KOPT-K1 (cell line): ENCODE measurements around the gene MOK.

Source experiments
- H3K27ac ChIP-seq: fragments of 200-600 bp; sonication (generic); 2 replicates; pipeline ENCODE4 v1.5.1; 2016; ENCODE audit warnings: antibody characterized with exemption, mild to moderate bottlenecking, low read depth, low read length; ENCODE audit not compliant: poor library complexity, severe bottlenecking
- H3K36me3 ChIP-seq: fragments of 200-600 bp; sonication (generic); 2 replicates; pipeline ENCODE4 v1.5.1; 2017; ENCODE audit warnings: antibody characterized with exemption, mild to moderate bottlenecking, low read length, moderate library complexity; ENCODE audit not compliant: insufficient read depth
- H3K9me3 ChIP-seq: fragments of 200-600 bp; sonication (generic); 2 replicates; pipeline ENCODE4 v1.5.1; 2017; ENCODE audit warnings: antibody characterized with exemption, low read length, mild to moderate bottlenecking; ENCODE audit not compliant: insufficient read depth, poor library complexity, severe bottlenecking

The MOK gene

DNA sequence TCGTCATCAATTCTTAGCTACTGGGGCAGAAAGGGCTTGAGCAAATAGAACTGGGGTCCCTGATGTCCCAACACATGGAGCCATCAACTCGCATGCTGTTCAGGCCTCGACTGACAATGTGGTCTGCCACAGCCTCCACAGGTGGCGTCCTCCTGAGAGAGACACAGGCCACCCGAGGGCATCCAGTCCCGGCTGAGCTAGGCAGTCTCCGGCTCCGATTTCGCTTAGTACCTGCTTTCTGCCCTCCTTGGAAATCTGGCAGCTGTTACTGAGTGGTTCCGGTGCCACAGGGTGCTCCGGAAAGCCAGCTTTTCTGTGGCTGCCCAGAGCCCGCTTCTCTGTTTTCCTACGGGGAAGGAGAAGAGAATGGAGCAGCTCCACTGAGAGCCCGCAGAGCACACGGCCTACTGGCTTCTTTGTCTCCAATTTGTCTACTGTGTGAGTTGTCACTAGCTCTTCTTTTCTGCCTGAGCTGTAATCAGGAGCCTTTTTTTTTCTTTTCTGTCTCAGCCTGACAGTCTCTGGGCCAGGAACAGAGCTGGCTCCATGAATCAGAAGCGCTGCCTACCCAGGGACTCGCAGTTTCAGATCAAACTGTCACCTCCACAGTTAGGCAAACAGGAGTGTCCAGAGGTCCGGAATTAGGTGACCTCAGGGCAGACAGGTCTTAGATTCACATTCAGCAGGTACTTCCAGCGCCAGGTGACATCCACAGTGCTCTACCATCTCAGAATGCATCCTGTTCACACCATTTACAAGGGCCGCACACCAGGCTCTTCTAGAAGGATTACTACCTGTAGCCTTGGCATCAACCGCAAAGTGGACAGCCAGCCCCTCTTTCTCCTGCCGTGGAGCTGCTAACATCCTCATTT lies 73.3 kb downstream of the MOK start:
- no peaks in the 10 kb centered on the region for H3K36me3 ChIP-seq
- H3K27ac ChIP-seq, result no peak overlapping the region
- H3K9me3 ChIP-seq, result no peaks in the 10 kb centered on the region

DNA sequence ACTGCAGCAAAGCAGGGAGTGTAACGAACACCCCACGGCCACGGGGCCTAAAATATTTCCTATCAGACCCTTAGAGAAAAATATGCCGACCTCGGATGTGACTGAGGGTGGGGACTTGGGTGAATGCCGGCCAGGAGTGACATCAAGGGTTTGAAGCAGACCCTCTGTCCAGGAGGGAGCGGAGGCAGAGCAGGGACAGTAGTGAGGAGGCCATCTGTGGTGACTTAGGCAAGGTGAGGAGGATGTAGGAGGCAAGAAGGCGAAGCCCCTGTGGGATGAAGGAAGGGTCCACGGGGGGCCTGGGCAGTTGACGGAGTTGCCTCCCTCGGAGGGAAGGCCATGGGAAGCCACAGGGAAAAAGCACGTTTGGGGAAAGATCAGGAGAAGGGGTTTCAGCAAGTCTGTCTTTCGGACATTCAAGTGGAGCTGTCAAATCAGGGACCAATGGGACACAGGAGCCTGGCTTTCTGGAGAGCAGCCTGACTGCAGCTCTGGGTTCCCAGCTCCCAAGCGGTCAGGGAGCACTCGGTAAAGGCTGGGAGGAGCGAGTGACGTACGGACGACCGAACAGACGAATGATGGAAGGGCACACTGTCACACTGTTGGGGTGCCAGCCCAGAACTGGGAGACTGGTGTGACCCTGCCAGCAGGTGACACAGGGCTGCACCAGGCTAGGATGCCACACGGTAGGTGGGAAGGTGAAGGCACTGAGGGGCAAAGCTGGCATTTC lies 74.3 kb downstream of the MOK start:
- H3K9me3 ChIP-seq, result no peaks in the 10 kb centered on the region
- no peak overlapping the region for H3K27ac ChIP-seq
- H3K36me3 ChIP-seq, result no peaks in the 10 kb centered on the region

DNA sequence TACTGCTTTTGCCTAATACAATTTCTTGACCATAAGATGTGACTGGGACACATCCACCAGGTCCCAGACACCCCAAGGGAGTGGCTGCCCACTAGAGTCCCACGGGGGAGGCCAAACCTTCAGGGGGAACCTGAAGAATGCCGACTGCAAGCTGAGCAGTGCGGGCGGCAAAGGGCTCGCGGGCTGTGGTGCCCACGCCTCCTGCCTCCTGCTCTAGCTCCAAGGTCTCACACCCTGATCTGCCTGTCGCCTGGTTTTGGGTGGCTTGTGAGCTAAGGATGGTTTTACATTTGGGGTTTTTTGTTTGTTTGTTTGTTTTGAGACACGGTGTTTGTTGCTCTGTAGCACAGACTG lies 75.2 kb downstream of the MOK start:
- H3K9me3 ChIP-seq, result no peaks in the 10 kb centered on the region
- no peaks in the 10 kb centered on the region for H3K36me3 ChIP-seq
- H3K27ac ChIP-seq, result no peak overlapping the region

DNA sequence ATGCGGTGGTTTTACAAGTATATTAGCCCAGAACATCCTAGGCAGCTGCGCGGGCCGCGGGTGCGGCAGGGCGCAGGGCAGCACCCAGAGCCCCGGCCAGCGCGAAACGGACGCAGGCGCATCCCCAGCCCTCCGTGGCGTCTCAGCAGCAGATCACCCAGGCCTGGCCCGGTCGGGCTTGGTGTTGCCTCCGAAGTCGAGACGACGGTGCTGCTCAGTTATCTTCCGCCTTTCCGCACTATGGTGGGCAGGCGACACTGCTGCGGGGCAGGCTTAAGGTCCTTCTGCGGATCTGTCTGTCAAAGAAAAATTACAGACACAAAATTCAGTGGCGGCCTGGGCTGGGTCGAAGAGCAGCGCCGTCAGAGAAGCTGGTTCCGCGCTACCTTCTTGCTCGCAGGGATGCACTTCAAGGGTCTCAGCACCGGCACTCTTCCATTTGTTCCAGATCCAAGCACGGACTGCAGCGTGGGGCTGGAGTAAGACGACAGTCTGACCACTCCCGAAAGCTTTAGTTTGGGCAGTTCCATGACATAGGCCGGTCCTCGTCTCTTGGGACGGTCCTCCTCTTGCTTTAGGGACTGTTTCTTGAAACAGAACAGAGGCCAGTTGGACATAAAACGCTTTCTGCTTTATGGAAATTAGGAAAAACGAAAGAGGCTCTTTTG lies 75.8 kb downstream of the MOK start:
- no peaks in the 10 kb centered on the region for H3K9me3 ChIP-seq
- no peaks in the 10 kb centered on the region for H3K36me3 ChIP-seq
- H3K27ac ChIP-seq, result no peak overlapping the region

GRCh38 chr14:102227184-102227964 lies 77.6 kb downstream of the MOK start:
- H3K36me3 ChIP-seq, result no peaks in the 10 kb centered on the region
- no peak overlapping the region for H3K27ac ChIP-seq
- H3K9me3 ChIP-seq, result no peaks in the 10 kb centered on the region

- Histone ChIP-seq H3K36me3 (no peaks in the 10 kb centered on the region), H3K27ac (no peak overlapping the region), H3K9me3 (no peaks in the 10 kb centered on the region)
These were observed 78.4 kb downstream of the MOK start for GRCh38 chr14:102226356-102227125.

GRCh38 chr14:102225936-102226335 lies 79.0 kb downstream of the MOK start:
- no peak overlapping the region for H3K27ac ChIP-seq
- no peaks in the 10 kb centered on the region for H3K36me3 ChIP-seq
- H3K9me3 ChIP-seq, result no peaks in the 10 kb centered on the region

GRCh38 chr14:102225386-102225785 lies 79.6 kb downstream of the MOK start:
- Histone ChIP-seq H3K27ac (no peak overlapping the region), H3K9me3 (no peaks in the 10 kb centered on the region), H3K36me3 (no peaks in the 10 kb centered on the region)

DNA sequence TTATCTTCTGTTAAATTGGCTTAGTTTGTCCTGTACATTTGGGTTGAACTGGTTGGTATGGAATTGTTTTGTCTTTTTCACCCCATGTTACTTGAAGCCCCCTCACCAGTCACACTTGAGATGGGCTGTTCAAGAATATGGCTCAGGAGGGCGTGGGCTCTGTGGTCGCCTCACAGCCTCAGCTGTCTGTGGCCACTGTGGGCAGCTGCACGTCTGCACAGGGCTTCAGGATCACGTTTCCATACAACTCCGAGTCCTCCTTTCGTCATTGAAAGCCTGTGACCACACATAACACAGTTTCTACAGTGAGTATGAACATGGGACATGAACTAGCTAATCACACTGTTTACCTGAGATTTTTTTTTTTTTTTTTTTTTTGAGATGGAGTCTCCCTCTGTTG lies 81.3 kb downstream of the MOK start:
- no peaks in the 10 kb centered on the region for H3K9me3 ChIP-seq
- H3K36me3 ChIP-seq, result peaks cover 7% of the 10 kb centered on the region; the same call in 1 of the 2 replicates
- H3K27ac ChIP-seq, result no peak overlapping the region

GRCh38 chr14:102222751-102223150 lies 82.2 kb downstream of the MOK start:
- Histone ChIP-seq H3K9me3 (no peaks in the 10 kb centered on the region), H3K27ac (no peak overlapping the region), H3K36me3 (peaks cover 7% of the 10 kb centered on the region; the same call in 1 of the 2 replicates)

GRCh38 chr14:102222009-102222575 lies 82.9 kb downstream of the MOK start:
- H3K27ac ChIP-seq, result no peak overlapping the region
- no peaks in the 10 kb centered on the region for H3K9me3 ChIP-seq
- H3K36me3 ChIP-seq, result peaks cover 7% of the 10 kb centered on the region; the same call in 1 of the 2 replicates

DNA sequence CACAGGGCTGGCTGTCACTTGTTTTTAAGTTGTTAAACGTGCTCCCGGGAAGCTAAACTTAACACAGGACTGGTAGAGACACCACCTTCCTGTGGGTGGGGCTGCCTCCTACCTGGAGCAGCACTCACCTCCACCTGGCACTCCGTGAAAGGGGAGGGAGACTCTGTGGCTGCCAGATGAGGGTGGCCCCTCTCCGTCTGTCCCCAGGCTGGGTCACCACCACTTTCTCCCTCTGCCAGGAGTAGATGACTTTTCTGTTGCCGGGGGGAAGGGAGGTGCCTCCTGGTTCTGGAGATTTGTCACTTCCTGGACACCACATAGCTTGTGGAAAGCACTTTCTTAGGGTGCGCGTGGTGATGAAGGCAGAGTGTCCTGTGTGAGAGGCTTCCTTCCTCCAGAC lies 83.9 kb downstream of the MOK start:
- Histone ChIP-seq H3K36me3 (peaks cover 7% of the 10 kb centered on the region; the same call in 1 of the 2 replicates), H3K27ac (no peak overlapping the region)

DNA sequence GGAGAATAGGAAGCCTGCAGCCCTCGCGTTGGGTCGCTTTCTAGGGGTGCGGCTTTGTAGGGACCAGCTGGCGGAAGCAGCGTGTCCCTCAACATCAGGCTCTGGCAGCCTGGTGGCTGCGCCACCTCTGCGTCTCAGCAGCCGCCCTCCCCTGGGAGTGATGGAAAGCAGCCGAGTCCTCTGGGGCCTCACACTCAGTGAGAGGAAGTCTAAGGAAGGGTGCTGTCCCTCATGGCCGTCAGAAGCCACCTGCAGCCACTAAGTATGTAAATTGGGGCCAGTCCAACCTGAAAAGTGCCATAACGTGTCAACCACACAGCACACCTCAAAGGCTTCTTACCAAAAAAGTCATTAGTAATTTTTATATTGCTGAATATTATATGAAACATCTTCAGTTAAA lies 84.9 kb downstream of the MOK start:
- H3K36me3 ChIP-seq, result peaks cover 12% of the 10 kb centered on the region; the same call in 1 of the 2 replicates
- no peaks in the 10 kb centered on the region for H3K9me3 ChIP-seq
- H3K27ac ChIP-seq, result no peak overlapping the region

More for the DNA sequence above, 83.9 kb downstream of the MOK start:
- H3K9me3 ChIP-seq, result no peaks in the 10 kb centered on the region

DNA sequence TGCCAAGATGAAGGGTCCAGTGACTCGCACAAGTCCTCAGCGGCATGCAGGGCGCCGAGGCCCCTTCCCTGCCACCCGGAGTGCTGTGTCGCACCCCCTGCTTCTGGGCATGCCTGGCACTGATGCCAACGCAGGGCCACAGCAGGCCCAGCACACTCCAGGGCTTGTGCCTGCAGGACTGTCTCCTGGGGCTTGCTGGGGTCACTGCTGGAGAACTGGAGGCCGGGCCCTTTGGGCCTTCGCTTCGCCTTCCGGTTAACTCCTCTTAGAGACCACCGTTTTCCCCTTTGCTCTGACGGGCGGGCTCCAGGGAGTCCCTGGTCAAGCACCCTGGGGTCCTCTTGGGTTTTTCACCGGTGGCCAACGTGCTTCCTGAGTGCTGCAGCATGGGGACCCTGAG lies 85.6 kb downstream of the MOK start:
- Histone ChIP-seq H3K27ac (no peak overlapping the region), H3K36me3 (peaks cover 12% of the 10 kb centered on the region; the same call in 1 of the 2 replicates), H3K9me3 (no peaks in the 10 kb centered on the region)
